A204.1 (cell line): ENCODE data around the gene FAM72B.
"Not testable (repeated sequence)": the region's sequence is repeated elsewhere in the genome, so short reads cannot be mapped to it uniquely, and the experiment has no call there.

Experiments
- FAIRE-seq: peaks from 2 replicates; lab custom pipeline; 2012; peaks lifted over from hg19 to GRCh38; lab: Jason Lieb, UNC

Gene FAM72B

DNA sequence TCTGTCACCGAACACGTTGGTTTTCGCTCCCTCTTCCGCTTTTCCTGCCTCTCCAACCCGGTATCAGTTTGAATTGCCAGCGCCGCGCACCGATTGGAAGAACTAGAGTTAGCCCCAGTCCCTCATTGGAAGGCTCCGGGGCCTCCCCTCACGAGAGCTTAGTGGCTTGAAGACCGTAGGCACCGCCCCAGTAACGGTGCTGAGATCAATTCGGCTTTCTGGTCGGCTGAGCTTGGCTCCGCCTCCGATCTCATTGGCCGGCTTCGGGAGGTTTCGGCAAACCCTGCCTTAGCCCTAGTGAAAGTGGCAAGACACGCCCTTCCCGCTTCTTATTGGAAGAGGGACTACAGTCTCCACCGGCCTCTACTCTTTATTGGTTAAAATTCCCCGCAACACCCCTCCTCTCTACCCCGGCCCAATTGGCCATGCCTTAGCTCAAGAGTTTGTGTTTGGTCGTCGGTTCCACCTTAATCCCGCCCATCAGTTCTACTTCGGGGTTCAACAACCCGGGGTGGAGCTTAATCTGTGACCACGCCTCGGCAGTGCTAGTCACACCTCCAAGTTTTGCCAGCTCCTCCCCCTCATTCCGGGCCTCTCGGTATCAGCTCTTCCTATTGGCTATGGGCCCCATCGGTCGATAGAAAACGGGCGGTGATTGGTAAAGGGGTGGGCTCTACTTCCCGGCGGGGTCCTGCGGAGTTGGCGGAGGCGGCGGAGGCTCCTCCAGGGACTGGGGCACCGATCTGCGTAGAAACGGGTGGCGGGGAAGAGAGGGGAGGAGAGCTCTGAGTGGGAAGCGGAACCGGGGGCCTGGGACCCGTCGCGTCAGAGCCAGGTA, at the start of gene FAM72B, which contains the start of gene SRGAP2C:
Gene FAM72B, minus strand, starts transcription at position 51 of the 838 bp plus-strand sequence. CDS start 851 bp downstream, outside the sequence.
Gene SRGAP2C, plus strand, starts transcription at position 686 of the 838 bp plus-strand sequence. CDS start 2,472 bp downstream, outside the sequence.
- FAIRE-seq, result peak; percentile 92

DNA sequence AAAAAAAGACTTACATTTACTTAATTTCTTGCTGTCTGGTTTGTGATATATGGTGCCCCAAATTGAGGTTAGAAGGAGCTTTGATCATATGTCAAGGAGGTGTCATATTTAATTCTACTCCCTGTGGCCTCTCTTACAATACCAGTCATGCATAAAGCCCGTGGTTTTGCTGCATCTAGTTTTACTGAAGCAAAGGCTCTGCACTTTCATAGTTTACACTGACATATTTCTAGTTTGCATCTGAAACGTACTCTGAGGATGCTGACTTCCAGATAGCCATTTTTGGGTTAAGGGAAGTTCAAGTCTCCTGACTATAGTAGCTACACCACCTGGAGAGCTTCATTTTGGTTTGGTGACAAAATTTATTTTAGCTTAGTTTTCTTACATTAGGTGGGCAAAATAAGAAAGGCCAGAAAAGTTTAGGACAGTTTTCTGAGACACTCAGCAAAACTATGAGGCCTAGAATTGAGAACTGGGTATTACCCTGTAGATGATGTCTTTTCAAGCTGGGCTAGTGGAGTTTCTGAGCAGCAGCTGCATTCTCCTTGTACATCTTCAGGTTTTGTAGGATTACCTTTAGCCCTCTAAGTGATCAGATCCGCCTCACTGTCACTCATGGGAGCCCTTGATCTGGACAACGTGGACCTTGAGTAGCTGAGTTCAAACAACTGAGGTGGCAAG, 48.4 kb upstream of the FAM72B start:
- FAIRE-seq, result not testable (repeated sequence)

DNA sequence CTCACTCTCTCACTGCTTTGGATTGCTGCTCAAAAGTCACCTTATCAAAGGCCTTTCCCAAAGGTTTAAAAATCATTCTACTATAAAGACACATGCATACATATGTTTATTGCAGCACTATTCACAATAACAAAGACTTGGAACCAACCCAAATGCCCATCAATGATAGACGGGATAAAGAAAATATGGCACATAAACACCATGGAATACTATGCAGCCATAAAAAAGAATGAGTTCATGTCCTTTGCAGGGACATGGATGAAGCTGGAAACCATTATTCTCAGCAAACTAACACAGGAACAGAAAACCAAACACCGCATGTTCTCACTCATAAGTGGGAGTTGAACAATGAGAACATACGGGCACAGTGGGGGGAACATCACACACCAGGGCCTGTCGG, 46.5 kb upstream of the FAM72B start:
- not testable (repeated sequence) for FAIRE-seq

DNA sequence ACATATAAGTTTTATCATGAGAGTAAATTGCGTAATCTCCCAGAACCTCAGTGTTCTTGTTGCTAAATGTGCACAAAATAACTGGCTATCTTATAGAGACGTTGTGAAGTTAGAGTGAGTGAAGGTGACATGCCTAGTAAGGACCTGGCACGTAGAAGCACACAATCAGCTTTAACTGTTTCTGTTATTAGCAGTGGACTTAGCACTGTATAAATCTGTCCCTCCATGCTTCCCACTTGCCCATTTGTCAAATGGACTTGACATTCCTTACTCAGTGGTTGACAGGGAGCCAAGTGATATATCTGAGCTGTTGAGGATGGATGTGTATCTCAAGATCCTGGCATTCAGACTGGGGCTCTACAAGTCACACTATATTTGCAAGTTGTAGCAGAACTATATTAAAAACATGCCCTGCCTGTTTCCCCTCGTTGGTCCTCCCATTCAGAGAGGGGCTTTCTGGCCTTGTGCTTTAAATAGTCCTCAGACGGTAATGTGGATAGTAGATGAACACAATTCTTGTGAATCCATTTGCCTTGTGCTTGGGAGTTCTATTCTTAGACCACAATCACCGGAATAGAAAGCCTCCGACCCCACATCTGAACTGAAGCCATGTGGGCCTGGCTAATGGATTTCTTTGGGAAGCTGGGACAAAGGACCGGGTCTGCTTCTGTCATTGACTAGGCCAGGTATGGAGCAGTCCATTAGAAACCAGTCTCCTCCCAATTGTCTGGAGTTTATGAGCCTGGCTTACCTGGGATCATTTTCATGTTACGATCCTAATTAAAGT, 43.6 kb upstream of the FAM72B start:
- not testable (repeated sequence) for FAIRE-seq

DNA sequence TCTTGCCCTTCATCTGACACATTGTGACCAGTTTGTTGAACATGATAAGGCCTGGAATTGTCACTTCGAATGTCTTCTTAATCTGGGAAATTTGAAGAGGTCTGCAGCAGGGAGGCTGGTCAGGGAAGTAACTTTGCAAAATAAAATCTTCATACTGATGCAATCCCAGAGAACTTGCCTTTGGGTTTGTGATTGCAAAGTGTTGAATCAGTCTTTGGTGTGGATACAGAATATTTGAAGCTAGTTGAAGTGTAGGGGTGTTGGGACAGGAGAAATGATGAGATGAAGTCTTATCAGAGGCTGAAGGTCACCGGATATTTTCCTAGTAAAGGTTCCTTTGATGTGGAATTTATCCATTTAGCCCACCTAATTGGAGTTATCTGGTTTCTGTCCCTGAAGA, 42.8 kb upstream of the FAM72B start:
- not testable (repeated sequence) for FAIRE-seq

DNA sequence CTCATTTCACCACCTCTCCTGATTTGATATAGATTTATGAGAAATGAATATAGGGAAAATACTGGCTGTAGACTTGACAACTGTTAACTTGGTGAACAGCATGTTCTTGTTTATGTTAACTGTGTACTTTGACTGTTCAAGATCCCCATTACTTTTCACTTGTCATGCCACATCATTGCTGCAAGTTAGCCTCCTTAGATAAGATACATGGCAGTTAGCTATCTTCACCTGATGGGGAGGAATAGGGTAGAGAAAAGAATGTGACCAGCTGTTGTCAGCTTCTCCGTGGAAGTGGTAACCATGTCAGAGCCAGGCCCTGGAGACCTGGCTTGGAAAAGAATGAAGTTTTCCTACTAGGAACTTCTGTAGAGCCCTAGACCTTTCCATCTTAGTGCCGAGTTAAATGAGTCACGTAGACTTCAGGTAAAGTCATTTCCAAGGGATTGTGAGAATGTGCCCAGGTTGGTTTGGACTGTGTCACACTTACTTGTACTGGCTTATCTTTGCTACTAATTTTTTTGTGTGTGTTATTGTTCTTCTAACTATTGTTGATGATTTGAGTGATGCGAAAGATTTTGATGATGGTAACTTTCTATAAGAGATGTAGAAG, 42.3 kb upstream of the FAM72B start:
- FAIRE-seq, result not testable (repeated sequence)

DNA sequence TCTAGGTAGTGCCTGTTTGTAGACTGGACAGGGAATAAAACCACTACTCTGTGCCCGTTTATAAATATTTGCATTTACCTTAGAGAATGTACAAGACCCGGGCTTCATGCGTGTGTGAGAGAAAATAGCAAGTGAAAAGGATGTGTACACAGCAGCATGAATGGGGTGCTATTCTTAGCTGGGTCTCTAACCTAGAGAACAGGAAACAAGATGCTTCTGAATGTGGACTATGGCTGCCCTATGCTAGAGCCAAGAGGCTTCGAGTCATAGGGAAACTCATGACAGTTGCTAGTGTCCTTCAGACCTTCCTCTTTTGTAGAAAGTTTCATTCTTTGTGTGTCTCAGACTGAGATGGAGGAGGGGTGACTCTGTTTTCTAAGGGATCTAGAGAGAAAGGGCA, 40.6 kb upstream of the FAM72B start:
- not testable (repeated sequence) for FAIRE-seq

DNA sequence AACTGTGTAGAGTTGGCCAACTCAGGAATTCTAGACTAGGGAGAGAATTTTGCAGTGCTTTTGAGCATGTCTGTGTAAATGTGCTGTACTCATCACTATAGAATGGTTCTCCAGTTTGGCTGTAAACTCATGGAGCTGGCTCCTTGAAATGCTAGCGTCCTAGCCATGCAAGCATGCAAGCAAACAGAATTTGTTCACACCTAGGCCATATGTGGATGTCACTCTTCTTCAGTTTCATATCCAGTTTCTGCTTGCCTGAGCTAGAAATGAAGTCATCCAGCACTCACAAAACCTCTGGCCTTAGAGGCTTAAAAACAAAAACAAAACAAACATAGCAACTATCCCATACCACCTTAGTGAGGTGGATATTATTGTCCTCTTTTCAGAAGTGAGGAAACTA, 37.6 kb upstream of the FAM72B start:
- FAIRE-seq, result not testable (repeated sequence)

DNA sequence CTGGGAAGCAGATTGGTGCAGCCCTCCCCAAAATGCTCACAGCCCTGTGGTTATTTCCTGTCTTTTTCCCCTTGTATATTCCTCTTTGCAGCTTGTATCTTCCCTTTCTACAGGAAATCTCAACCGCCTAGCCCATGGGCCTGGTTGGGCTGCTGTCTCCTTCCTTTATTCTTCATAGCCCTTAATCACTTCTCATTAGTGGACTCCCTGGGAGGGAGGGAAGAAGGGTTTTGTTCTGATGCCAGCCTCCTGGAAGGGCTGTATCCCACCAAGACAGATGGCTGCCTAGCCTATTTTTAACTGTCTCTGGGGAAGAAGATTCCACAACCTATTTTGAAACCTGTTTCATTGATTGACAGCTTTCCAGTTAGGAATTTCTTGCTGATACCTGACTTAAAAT, 32.5 kb upstream of the FAM72B start:
- FAIRE-seq, result not testable (repeated sequence)

DNA sequence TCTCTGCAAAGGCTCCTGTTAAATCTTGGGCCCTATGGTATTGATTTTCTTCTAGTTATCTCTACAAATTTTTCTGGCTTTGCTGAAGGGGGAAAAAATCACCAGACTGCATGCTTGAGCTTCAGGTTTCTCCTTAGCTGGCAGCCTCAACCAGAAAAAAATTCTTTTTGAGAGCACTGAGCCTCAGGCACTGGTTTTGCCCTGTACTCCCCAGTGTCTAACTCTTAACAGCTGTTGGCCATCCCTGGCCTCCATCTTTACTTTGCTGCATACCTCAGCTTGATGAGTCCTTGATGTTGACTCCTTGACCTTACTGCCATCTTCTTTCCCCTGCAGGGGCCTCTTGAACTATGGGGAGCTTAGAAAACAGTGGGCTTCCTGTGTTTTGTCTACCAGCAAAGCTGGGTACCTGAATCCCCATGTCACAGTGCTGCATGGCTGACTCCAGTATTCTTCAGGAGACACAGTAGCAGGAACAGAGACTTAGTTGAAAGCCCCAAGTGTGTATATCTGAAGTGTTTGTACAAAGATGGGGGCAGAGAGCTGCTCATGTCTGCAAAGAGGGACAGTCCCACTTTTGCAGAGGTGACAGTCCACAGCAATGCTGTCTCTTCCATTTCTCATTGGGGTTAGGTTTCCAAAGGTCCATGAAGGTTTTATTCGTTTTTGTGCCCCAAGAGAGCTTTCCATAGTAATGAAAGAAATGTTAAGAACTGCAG, 31.7 kb upstream of the FAM72B start:
- not testable (repeated sequence) for FAIRE-seq

DNA sequence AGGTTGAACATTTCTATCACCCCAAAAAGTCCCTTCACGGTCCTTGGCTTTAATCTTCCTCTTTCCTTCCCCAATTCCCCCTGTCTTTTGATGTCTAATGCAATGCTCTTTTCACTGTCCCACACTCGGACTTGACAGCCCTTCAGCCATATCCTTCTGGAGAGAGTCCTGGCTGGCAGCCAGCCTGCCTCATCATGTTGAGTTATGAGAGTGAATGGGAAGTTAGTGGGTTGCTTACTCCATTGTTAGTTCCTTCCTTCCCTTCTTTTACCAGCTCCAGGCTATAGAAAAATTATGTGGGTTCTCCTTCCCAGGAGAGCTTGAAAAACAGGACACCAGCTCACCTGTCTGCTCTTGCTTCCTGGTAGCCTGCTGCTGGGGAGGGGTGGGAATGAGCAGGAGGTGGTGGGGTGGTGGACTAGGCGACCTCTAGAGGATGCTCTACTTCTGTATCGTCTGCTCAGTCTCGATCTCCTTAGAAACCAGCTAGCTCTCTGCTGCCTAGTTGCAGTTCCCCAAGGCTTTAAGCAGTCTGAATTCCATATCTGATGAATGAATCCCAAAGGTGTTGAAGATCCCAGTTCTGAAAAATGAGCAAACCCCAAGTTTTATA, 30.5 kb upstream of the FAM72B start:
- not testable (repeated sequence) for FAIRE-seq

DNA sequence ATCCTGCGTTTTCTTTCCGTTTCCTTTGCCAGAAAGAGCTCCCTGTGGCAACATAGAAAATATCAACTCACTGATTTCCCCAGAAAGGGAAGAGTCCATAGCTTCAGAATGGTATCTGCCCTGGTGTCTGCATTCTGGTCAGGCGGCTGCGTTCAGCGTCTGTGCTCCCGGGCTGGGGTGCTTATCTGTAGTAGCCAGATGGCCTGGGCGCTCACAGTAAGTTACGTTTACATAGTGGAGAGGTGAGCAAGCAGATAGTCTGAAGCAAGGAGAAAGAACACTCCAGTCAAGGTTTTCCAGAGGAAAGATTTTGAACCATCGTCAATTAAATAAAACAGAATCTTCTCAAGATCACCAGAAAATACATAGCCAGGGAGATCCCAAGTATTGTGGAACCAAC, 29.4 kb upstream of the FAM72B start:
- FAIRE-seq, result not testable (repeated sequence)

DNA sequence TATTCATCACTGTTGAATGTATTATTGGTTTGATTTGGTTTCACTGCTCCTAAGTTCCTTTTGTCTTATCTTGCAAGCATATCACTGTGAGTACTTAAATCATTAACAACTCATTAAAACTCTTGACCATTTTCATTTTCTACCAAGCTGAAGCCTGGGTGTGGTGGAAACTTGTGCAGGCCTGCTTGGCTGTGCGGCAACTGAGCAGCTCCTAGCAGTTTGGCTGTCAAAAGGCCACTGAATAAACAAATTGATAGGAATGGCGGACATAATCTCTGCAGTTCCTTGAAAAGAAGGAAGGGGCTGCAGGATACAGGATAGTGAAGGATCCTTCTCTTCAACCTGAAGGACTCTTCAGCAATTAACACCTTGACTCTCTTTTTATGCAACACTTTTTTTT, 26.6 kb upstream of the FAM72B start:
- FAIRE-seq, result not testable (repeated sequence)

DNA sequence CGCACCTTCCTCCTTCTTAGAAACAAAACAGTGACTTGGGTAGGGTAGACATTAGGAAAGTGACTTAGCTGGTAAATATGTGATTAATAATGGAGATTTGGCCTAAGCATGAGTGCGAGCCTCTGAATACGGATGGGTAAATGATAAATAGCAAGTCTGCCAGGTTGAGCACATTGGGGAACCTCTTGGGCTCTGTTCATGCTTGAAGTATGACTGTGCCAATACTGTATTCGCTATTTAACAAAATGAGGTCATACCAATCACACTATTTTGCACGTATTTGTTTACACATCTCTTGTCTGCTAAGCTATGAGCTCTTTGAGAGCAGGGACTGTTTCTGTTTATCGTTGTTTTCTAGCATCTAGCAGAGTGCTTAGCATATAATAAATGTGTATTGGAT, 24.2 kb upstream of the FAM72B start:
- not testable (repeated sequence) for FAIRE-seq

DNA sequence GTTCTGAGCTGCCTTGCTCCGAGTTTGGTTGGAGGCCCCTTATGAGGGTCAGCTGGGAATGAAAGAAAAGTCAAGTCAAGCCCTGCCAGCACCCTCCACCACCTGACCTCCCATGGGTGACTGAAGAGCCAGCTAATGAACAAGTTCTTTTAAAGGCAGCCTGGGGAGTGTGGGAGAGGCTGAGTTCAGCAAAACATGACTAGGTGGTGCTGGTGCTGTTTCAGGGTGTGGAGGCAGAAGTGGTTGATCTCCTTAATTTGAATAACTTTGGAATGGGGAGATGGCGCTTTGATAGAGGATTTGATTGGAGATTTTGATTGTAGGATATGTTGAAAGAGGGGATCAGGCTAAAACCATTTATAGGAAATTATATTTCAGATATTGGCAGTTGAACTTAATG, 23.2 kb upstream of the FAM72B start:
- not testable (repeated sequence) for FAIRE-seq

DNA sequence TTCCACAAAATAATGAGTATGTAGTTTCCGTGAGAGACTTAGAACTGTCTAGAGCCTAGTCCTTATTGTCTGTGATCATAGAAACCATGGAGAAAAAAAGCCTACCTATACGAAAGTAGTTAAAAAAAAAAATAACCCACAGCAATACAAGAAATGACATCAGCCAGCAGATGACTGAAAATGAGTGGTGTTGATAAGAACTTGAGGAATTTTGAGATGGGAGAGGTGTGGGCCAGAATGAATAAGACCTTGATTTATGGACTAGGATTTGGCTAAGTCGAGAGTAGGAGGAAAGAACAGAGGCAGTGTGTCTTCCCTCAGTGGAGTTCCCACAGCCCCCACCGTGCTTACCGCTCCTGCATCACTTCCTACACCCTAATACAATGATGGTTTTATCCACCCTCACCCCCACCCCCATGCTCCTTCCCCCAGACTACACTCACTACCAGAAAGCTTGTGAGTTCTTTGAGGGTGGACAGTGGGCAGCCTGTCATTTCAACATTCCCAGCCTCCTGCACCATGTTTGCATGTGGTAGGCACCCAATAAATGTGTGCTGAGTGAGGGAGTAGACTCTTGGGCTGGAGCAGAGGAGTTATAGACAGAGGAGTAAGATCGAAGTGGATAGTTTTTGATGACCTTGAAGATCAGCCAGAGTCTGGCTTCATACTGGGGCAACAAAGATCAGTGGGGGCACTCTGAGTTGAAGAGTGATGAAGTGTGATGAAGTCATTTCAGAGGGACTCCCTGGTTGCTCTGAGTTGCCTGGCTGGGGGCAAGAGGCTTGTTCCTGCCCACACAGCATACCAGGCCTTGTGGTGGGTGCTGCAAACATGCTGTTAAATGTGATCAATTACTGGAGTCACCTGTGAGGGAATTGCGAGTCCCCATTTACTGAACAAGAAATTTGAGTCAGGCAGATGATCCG, 21.9 kb upstream of the FAM72B start:
- not testable (repeated sequence) for FAIRE-seq

DNA sequence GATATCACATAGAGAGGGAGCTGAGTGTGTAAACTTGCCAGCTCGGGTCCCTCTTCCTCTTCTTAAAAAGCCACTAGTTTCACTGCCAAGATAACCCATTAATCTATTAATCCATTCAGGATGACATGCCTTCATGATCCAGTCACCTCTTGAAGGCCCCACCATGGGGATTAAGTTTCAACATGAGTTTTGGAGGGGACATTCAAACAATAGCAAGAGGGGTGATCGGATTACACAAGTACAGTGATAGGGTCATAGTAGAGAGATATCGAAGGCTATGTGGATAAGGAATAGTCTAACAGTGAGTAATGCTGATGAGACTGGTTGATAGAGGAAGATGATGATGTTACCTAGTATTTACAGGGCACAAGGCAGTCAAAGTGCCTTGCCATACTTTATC, 18.8 kb upstream of the FAM72B start:
- FAIRE-seq, result not testable (repeated sequence)

DNA sequence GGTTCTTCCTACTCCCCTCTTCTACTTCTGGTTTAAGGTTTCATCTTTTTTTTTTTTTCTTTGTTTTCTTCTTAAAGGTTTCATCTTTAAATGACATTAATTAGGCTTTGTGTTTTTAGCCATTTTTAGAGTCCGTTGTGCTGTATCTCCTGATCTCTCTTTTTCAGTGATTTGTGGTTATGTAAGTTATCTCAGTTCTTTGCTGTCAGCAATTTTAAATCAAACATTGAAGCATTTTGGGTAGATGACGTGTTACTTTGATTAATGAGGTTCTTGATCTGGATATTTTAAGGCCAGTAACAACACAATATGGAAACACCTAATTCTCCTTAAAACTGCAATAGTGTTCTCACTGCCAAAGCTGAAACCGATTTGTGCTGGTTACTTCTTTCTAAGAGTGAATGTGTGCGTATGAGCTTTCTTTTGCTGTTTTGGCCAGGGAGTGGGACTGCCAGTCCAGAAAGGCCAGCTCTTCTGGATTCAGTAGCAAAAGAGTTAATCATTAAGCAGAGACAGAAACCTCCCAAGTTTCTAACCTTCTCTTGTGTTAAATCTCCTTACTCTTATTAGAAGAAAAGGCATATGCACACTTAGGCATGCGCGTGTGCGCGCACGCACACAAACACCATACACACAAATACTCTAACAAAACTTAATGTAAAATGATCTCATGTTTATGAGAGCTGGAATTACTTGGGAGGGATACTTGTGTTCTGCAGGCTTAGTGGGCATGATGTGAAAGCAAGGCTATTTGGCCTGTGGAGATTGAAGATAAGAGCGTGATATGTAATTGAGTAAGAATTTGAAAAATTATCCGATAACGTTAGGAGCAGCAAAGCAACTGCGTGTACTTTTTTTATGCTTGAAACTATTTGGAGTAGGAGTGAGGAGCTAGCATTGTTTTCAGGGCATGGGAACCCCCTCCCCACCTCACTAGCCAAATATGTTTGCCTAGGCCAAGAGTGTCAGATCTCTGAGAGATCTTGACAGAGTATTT, 17.1 kb upstream of the FAM72B start:
- not testable (repeated sequence) for FAIRE-seq
